Measurements from ENCODE around the gene PCK1.
A peak's percentile ranks its signal among the peaks of the same experiment; 100 is the strongest.
"Not testable (repeated sequence)": the region's sequence is repeated elsewhere in the genome, so short reads cannot be mapped to it uniquely, and the experiment has no call there.

PCK1 gene

DNA sequence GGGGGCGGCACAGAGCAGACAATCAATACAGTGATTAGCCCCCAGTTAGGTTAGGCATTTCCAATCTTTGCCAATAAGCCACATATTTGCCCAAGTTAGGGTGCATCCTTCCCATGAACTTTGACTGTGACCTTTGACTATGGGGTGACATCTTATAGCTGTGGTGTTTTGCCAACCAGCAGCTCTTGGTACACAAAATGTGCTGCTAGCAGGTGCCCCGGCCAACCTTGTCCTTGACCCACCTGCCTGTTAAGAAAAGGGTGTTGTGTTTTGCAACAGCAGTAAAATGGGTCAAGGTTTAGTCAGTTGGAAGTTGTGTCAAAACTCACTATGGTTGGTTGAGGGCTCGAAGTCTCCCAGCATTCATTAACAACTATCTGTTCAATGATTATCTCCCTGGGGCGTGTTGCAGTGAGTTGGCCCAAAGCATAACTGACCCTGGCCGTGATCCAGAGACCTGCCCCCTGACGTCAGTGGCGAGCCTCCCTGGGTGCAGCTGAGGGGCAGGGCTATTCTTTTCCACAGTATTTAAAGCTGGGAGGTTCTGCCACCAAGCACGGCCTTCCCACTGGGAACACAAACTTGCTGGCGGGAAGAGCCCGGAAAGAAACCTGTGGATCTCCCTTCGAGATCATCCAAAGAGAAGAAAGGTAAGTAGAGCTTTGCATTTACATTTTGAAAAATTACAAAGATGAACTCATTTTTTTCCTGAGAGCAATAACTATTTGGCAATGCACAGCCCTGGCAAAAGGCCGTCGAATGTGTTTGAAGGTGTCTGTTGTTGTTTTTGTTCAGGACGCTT is at the start of gene PCK1:
Gene PCK1 (plus strand): TSS at position 557 of the 802 bp plus-strand sequence. CDS start 302 bp downstream, outside the sequence.
- no peak for DNase-seq (ENCODE audit: low spot score)

DNA sequence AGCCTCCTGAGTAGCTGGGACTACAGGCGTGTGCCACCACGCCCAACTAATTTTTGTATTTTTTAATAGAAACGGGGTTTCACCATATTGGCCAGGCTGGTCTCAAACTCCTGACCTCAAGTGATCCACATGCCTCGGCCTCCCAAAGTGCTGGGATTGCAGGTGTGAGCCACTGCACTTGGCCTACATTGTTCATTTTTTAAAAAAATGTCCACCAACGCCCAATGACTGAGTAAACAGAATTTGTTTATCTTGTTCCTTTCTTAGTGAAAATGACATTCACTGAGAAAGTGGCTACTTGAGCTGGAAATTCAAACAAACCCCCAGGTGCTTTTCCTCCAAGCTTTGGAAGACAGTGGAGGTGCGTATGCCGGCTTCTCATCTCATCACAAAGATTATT is 49.2 kb upstream of the PCK1 start:
- not testable (repeated sequence) for DNase-seq (ENCODE audit: low spot score)

DNA sequence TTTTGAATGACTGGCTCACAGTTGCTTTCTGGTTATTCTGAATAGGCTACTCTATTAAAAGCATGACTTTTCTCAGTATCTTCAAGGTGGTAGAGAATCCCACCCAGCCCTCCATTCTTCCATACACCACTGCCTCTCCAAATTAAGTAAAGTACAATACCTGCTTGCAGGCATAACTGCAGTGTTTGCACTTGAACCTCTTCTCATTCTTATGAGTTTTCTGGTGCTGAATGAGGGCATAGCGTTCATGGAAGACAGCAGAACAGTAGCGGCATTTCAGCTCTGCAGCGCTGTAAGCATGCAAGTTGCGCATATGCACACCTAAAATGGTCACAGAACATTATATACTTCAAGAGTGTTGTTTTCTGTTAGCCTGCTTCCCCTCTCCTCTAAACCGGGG is 48.5 kb upstream of the PCK1 start:
- no peak for DNase-seq (ENCODE audit: low spot score)

DNA sequence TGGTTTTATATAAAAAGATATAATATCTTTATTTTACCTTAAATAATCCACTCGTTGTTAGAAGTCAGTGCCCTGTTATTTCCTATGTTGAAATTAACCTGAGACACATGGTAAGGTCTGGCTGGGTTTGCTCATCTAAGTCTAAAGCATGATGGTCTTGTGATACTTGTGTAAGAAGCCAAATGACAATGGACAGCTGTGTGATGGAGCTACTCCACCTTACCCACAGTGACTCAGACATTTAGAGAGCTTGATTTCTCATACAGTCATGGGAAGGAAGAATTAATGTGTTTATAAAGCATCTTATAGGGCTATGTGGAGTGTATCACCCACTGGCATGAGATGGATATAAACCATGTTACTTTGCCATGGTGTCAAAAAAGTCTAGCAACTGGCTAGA is 47.7 kb upstream of the PCK1 start:
- no peak for DNase-seq (ENCODE audit: low spot score)

DNA sequence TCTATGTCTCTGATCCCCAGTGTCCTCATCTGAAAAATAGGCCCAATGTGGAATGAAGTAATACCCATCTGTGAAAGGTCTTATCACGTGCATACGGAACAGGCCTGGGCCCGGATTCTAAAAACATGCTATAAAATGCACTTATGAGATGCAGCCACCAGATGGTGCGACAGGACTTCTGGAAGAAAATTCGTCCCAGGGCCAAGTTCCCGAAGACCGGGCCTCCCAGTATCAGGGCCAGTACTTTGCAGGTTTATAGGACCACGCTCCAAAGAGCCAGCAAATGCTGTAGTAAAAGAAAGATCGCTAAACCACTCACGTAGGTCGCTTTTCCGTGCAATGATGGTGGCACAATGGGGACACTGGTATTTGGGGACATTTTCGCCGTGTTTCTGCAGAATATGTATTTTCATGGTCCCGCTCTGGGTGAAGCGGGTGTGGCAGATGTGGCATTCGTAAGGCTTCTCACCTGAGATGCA is 46.6 kb upstream of the PCK1 start:
- DNase-seq (ENCODE audit: low spot score), result peak; percentile 77

DNA sequence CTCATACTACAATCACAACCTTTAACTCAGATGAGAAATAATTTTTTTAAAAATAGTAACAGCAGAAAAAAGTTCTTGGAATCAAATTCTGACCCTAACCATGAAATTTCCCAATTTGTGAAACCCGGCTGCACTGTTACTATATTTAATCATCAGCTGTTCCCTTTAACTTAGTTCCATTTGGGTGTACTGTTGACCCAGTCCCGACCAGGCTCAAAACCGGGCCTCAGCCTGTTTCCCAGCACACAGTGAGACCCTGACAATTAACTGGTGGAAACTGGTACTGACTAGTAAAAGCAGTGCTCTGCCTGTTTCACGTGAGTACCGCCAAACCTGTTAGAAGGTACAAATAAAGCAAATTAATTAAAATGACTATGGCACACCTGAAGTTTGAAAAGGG is 43.0 kb upstream of the PCK1 start:
- no peak for DNase-seq (ENCODE audit: low spot score)

DNA sequence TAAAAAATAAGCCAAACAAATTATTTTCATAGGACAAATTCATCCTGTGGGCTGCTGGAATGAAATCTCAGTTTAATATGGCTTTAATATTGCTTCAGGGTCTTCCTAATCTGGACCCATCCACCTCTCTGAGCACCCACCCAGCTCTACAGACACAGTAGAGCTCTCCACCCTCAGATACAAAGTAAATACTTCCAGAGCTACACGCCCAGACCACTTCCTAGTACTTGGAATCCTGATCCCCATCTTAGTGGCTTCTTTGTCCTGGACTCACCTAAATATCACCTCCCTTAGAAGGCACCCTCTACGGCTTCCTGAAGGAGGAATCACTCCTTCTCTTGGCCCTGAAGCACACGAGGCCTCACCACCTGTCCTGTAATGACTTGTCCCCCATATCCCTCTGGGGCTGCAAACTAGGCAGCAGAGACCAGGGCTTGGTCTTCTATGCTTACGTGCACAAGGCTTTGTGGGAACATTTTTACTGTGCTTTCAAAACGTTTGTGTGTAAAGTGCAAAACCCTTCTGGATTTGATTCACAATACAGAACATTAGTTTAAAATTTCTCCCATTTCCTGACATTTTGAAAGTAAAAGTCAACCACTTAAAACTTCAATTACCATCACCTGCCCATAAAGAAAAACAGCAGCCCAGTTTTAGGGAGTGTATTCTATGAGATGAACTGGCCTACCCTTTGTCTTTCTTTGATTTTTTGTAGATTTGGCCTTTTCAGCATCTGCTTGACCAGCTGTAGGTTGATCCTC is 38.4 kb upstream of the PCK1 start:
- DNase-seq (ENCODE audit: low spot score), result no peak

DNA sequence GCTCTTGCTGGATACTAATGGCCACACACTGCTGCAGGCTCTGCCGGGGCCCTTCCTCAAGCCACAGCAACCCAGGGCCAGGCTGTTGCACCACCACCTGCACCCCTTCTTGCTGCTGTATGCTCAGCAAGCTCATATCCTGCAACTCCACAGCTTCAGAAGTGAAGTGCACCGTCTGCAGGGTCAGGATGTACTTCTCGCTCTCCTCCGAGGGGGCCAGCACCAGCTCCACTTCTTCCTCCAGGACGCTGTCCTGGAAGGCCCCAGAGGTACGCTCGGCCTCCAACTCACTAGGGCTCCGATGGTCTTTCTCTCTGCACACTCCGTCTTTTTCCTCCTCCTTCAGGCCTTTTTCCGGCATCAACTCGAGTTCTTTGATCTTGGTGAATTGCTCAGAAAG is 37.1 kb upstream of the PCK1 start:
- DNase-seq (ENCODE audit: low spot score), result no peak

DNA sequence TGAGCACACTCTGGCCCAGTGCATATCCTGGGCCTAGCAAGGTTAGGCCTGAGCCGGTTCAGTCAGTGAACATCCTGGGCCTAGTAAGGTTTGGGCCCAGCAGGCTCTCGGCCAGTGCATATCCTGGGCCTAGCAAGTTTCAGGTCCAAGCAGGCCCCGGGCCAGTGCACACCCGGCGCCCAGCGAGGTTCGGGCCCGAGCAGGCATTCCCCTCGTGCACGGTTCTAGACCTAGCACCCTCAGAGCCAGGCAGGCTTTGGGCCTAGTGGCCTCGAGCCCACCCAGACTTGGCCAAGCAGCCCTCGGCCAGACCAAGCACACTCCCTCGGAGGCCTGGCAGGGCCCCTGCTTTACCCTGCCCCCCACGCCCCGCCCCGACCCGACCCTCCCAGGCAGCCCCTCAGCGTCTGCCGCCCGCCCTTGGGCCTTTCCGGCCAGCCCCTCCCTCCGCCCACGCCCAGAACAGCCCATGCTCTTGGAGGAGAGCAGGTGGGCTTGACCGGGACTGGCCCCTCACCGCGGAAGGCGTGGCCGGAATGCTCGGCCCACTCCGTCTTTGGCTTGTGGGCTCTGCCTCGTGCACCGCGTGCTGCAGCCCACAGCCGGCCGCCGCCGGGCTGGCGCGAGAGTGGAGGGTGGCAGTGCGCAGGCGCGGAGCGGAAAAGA is 36.3 kb upstream of the PCK1 start, which contains the start of gene CTCFL:
Gene CTCFL (minus strand): TSS at position 630 of the 666 bp plus-strand sequence. CDS start 935 bp downstream, outside the sequence.
- DNase-seq (ENCODE audit: low spot score), result no peak

DNA sequence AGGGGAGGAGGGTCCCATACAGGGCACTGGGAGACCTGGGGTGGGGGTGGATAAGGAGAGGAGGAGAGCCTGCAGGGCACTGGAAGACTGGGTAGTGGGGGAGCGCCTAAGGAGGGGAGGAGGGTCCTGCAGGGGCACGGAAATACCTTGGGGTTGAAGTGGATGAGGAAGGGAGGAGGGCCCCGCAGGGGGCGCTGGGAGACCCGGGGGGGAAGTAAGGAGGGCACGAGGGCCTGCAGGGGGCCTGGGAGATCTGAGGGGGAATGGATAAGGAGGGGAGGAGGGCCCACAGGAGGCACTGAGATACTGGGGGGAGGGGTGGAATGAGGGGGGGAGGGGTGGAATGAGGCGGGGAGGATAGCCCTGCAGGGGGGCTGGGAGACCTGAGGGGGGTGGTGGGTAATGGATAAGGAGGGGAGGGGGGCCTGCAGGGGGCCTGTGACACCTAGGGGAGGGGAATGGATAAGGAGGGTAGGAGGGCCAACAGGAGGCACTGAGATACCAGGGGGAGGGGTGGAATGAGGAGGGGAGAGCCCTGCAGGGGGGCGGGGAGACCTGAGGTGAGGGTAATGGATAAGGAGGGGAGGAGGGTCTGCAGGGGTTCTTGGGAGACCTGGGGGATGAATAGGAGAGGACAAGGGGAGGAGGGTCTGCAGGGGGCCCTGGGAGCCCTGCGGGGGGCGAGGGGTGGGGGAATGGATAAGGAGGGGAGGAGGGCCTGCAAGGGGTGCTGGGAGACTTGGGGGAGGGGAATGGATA is 35.4 kb upstream of the PCK1 start:
- DNase-seq (ENCODE audit: low spot score), result no peak

DNA sequence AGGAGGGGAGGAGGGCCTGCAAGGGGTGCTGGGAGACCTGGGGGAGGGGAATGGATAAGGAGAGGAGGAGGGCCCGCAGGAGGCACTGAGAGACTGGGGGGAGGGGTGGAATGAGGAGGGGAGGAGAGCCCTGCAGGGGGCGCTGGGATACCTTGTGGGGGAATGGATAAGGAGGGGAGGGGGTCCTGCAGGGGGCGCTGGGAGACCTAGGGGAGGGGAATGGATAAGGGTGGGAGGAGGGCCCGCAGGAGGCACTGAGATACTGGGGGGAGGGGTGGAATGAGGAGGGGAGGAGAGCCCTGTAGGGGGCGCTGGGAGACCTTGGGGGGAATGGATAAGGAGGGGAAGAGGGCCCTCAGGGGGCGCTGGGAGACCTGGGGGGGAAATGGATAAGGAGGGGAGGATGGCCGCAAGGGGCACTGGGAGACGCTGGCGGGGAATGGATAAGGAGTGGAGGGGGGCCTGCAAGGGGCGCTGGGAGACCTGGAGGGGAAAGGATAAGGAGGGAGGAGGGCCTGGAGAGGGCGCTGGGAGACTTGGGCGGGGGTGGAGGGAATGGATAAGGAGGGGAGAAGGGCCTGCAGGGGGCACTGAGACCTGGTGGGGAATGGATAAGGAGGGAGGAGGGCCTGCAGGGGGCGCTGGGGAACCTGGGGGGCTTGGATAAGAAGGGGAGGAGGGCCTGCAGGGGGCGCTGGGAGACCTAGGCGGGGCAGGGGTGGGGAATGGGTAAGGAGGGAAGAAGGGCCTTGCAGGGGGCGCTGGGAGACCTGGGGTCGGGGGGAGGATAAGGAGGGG is 34.6 kb upstream of the PCK1 start:
- peak; percentile 70 for DNase-seq (ENCODE audit: low spot score)

DNA sequence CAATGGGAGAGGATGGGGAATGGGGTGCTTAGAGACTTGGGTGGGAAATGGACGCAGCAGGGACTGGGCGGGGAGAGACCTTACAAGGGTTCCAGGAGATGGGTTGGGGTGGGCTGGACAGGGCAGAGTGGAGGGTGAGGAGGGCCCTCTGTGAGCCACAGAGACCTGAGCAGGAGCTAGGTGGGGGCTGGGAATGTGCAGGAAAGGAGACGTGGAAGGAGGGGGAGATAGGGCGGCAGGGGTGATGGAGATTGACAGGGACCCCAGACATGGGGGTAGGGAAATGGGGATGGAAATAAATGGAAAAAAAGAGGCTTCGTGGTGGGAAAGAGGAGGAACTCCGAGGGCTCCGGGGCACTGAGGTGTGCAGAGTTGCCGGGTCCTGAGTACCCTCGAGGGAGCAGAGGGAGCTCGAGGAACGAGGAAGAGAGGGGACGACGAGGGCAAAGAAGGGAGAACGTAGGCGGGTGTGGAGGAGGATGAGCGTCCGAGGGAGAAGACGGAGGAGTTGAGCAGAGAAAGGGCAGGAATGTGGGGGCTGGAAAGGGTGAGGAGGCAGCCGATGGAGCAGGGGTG is 33.9 kb upstream of the PCK1 start:
- DNase-seq (ENCODE audit: low spot score), result no peak

DNA sequence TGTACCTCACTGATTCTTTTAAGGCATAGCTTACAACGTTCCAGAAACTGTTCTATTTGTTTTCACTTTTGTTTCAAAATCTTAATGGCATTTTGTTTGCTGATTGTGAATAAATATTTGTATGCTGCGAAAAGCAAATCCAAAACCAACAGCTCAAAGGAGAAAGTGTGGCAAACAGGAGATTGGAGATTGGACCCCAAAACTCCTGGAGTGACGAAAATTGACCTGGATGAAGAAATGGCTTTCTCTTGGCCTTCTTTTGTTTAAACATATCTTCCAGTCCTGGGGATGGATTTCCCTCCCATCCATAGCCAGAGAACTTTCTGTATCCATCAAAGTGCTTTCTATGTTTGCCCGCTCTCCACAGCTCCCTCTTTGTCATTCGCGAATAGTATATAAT is 33.2 kb upstream of the PCK1 start:
- DNase-seq (ENCODE audit: low spot score), result no peak

DNA sequence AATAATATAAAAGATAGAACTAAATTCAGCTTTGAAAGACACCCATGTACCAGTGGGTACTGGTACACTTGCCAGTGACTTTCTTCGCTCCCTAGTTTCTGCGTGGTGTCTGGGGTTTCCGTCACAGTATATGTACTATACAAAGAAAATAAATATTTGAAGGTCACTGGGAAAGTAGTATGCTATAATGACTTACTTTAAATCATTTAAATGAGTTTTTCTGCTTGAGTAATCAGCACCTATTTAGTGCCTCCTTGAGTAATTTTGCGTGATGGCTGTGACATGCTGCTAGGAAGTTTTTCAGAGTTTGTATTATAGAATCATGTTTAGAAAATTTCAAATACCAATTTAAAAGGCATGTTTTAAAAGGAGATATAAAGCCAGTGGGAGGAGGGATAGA is 32.8 kb upstream of the PCK1 start:
- DNase-seq (ENCODE audit: low spot score), result no peak

DNA sequence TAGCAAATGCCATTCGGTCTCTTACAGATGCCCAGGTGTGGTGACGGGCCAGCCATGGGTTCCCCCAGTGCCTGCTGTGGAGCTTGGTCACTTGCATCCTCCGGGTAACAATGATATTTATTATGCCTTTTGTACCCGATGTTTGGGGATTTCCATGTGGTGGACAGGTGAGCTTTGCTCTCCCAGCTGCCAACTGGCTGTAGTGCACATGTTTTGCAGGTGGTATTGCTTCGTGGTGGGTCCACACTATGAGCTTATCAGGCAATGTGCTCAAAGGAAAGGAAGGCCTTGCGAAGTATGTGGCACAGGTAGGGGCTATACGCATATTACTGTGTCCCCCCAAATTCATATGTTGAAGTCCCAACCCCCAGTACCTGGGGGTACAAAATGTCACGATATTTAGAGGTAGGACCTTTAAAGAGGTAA is 31.7 kb upstream of the PCK1 start:
- no peak for DNase-seq (ENCODE audit: low spot score)

DNA sequence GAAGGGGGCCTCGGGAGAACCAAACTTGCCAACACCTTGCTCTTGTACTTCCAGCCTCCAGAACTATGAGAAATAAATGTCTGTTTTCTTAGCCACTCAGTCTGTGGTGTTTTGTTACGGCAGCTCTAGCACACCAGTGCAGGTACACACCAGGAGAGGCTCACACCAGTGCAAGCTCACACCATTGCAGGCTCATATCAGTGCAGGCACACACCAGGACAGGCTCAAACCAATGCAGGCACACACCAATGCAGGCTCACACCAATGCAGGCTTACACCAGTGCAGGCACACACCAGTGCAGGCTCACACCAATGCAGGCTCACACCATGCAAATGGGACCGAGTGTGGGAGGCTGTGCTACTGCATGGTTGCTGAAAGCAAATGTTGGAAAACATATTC is 31.1 kb upstream of the PCK1 start:
- no peak for DNase-seq (ENCODE audit: low spot score)

DNA sequence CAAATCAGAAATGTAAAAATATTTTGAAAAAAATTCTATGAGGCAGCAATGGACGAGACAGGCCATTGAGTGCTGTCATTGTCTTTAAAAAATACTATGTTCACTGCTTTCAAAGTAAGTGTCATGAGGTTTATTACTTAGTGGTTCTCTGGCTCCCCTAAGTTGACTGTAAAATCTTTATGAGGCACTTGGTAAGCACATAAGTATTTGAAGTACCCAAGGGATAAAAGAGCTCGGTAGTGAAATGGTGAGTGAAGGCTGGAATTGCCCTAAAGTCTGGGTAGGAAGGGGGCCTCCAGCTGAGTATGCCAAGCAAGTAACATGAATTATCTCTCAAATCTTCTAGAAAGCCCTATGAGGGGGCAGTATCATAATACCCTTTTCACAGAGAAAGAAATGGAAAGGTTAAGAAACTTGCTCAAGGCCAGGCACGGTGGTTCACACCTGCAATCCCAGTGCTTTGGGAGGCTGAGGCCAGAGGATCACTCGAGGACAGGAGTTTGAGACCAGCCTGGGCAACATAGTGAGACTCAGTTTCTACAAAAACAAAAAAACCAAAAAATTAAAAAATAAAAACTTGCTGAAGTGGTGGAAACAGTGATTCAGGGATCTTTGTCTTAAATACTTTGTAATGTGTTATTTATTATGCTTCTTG is 30.5 kb upstream of the PCK1 start:
- DNase-seq (ENCODE audit: low spot score), result no peak

DNA sequence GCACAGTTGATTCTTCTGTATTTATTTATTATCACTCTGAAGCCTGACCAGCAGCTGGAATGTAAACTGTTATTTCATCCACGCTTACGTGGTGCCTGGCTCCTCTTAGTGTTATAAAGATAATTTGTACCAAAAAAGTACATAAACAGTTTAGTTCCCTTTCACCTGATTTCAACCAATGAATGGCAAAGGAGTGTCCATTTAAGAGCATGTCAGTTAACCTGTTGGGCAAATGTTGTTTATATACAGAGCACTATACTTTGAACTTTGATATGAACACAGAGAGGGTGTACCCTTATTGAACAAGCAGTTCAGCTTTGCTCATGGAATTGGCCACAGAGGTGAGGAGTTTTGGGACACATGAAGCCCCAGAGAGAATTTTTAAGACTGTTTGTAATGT is 28.8 kb upstream of the PCK1 start:
- no peak for DNase-seq (ENCODE audit: low spot score)

DNA sequence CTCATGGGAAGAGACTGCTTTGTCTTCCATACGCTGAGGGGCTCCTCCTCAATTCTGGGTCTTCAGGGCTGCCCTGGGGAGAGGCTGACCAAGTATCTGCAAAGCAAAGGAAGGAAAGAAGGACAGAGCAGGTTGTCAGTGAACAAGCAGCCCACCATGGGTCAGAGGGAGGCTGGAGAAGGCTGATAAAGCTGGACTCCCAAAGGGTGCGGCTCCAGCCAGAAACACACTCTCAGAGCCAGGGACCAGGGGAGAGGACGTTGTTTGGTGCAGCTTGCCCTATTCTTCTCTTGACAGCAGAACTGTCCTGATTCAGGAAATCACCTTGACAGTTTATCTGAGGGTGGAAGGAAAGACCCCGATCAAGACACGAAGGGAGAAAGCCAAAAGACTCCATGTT is 25.6 kb upstream of the PCK1 start:
- no peak for DNase-seq (ENCODE audit: low spot score)

DNA sequence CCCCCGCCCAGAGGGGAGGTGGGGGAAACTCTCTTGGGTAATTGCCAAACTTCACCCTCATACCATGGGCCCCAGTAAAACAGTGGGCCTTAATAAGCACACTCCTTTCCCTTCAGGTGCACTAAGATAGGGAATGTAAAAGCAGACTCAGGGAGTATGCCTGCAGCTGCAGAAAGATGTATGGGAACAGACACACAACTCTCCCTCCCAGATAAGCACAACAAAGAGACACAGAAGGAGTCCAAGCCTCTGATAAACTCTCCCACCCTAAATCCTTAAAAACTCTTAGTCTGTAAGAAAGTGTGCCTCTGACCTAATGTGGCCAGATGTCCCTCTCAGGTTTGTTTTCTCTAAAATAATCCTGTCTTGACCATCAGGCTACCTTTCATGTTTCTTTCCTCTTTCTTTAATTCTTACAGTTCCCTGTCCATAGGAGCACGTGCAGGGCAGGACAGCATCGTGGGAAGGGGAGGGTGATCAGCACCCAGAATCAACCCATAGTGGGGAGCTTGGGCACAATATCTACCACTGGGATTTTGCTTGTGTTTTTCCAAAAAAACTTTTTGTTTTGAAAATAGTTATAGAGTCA is 24.7 kb upstream of the PCK1 start:
- no peak for DNase-seq (ENCODE audit: low spot score)
